Suppressor macrophage treated with lipopolysaccharide for 4 hours (primary cell): ENCODE data around the gene CCNF.

Experiments
- DNase-seq: peaks from one replicate; pipeline ENCODE4 v3.0.0-alpha.2; 2020

CCNF gene

GRCh38 chr16:2457946-2458345, 28.7 kb downstream of the CCNF start:
- no peak for DNase-seq

DNA sequence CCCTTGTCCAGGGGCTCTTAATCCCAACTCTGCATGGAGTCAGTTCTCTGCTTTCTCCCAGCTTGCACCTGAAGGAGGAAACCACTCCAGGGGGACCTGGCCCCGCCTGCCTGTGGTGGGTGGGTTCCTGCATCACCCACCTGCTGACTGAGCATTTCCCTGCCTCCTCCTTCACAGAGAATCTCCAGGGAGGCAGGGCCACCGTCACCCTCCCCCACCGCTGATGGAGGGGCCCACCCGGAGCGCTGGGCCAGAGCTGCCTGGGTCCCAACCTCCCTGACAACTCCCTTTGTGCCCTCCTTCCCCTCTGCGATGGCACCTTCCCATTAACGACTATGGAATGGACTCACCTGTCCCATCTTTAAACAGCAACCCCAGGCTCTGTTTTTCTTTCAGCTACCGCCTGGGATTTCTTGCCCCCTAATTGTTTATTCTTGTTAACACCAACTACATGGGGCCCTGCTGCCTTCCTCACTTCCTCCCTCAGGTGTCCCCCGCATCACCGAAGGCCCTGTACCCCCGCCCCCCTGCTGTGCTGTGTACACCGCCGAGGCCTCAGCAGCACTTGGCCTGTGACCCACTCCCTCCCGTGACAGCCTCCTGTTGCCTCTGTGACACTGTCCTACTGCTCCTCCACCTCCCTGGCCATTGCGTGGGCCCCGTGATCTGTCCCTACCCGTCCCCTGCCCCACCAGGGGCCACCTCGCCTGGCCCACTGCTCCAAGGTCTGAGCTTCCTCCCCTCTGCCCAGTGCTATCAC, 29.8 kb downstream of the CCNF start:
- no peak for DNase-seq

DNA sequence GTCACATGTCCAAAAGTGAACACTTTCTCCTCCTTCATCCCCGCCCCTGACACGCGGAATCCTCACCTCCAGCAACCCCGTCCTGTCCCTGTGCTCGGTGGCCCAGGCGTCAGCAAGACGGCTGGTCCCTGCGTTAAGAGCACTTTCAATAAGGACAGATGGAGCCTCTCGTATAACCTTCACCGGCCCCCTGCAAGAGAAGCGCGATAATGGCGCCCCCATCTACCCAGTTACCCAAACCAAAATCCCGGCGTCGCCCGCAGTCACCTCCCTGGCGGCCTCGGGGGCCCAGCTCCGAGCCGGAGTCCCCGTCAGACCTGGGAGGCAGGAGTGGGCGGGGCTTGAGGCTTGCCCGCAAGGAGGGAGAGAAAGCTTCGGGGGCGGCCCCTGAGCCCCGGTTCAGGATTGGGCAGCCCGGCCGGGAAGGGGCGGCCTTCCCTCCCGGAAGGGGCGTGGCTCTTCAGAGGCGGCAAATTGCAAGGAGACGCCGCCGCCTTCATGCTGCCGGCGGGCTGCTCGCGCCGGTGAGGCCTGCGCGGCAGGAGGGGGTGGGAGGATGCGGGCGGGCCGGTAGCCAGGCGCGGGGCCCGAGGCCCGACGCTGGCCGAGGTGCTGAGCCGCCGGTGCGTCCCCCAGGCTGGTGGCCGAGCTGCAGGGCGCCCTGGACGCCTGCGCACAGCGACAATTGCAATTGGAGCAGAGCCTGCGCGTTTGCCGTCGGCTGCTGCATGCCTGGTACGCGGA, 30.6 kb downstream of the CCNF start, which contains the start of gene TEDC2:
Gene TEDC2, plus strand, starts transcription at position 463 of the 744 bp plus-strand sequence. Its CDS starts 36 bp downstream, at position 499.
- peak; percentile 96 for DNase-seq

DNA sequence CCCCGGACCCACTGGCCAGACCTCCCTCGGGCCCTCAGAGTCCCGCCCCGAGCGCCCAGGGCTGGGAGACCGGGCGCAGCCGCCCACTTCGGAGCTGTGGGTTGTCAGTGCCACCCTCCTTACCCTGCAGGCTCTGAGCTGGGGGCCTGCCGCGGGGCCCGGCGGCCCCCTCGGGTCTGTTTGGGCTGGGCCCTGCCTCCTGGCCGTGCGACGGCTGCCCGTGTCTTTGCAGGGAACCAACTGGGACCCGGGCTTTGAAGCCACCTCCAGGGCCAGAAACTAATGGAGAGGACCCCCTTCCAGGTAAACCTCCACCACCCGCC, 31.1 kb downstream of the CCNF start:
- no peak for DNase-seq

- DNase-seq = no peak
These were observed 31.7 kb downstream of the CCNF start for GRCh38 chr16:2460916-2461315.

- no peak for DNase-seq
These were observed 33.0 kb downstream of the CCNF start for GRCh38 chr16:2462031-2462866.

DNA sequence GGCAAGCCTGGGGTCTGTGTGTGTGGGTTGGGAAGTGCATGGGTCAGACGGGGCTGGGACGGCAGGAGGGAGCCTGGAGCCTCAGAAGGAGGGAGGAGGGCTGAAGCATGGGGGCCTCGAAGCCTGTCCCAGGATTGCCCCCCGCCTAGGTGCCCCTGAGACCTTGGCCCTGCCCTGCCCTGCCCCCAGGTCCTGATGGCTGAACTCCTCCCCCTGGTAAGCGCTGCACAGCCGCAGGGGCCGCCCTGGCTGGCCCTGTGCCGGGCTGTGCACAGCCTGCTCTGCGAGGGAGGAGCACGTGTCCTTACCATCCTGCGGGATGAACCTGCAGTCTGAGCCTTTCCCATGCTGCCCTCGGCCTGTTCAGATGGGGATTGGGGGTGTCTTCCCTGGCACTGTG, 35.1 kb downstream of the CCNF start:
- no peak for DNase-seq

- no peak for DNase-seq
These were observed 36.6 kb downstream of the CCNF start for GRCh38 chr16:2465653-2466415.

- DNase-seq = no peak
These were observed 37.6 kb downstream of the CCNF start for GRCh38 chr16:2466667-2467527.

DNA sequence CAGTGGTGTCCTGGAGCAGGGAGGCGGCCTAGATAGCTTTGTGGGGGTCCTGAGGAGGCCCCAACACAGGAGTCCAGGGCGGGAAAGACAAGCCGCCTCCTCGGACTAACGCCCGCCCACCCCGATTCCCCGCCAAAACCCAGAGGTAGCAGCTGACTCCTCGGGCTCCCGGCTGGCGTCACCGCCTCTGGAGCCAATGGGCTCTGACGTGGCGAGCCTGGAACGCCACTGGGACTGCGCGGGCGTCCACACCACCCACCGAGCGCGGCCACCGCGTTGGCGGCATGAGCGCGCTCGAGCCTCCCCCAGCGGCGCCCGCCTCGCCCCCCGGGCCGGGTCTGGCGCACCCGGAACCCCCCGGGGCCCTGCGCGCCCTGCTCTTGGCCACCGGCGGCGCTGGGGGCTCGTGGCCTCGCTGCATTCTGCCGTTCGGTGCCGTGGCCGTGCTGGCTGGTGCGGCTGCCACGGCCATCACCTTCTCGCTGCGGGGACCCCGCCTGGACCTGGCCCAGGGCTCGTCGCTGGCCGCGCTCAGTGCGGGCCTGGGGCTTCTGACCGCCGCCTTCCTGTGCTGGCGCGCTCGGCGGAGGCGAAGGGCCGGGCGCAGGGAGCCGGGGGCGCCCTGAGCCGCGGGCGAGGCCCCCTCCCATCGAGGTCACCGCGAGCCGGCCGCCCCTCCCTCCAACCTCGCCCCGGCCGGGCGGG, 38.4 kb downstream of the CCNF start:
- DNase-seq = peak; percentile 44

- DNase-seq = no peak
These were observed 39.0 kb downstream of the CCNF start for GRCh38 chr16:2468233-2468724.

GRCh38 chr16:2468725-2469398, 39.6 kb downstream of the CCNF start:
- no peak for DNase-seq

DNA sequence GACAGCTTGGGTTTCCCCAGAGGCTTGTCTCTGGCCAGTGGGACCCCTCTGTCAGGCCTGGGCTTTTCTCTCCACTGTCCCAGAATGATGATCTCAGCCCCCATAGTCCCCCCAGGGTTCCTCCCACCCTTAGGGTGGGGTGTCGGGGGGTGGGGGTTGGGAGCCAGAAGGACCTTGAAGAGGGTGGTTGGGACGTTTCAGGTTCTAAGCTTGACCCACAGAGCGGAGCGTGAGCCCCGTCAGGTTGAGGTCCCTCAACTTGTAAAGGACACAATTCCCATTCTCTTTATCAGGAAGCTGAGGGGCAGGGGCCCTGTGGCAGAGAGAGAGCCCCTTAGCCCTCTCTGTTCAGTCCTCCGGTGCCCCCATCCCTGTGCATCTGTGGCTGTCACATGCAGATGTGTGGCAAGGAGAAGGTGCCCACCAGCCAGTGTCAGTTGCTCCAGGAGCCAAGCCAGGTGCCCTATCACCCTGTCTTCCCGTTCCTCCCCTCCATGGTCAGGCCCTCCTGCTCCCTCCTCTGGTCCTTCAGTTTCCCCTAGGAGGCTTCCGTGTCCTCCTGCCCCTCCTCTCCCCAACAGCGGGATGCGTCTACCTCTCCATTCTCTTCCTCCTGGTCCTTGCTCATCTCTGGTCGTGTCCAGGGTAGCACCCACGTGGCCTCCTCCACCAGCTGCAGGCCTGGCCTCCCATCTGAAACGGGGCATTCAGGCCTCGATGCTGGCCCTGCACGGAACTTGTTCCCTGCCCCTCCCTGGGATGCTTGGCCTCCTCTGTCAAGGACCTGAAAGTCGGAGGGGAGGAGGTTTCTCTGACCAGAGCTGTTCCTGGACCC, 40.4 kb downstream of the CCNF start:
- DNase-seq = no peak

DNA sequence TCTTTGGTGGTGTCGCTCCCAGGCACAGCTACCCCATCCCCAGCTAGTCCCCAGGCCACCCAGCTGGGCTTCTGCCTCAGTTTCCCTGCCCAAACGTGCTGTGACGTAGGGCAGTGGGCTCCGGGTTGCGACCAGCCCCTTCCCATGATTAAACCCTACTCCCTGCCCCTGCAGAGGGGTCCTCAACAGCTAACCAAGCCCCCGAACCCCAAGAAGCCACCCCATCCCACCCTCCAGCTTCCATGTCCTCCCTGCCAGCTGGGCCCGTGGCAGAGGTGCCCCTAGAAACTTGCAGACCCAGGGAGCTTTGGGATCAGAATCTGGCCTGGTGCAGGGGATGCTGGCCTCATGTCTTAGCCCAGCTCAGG, 41.0 kb downstream of the CCNF start:
- DNase-seq = no peak

GRCh38 chr16:2470603-2471015, 41.4 kb downstream of the CCNF start:
- DNase-seq = no peak

DNA sequence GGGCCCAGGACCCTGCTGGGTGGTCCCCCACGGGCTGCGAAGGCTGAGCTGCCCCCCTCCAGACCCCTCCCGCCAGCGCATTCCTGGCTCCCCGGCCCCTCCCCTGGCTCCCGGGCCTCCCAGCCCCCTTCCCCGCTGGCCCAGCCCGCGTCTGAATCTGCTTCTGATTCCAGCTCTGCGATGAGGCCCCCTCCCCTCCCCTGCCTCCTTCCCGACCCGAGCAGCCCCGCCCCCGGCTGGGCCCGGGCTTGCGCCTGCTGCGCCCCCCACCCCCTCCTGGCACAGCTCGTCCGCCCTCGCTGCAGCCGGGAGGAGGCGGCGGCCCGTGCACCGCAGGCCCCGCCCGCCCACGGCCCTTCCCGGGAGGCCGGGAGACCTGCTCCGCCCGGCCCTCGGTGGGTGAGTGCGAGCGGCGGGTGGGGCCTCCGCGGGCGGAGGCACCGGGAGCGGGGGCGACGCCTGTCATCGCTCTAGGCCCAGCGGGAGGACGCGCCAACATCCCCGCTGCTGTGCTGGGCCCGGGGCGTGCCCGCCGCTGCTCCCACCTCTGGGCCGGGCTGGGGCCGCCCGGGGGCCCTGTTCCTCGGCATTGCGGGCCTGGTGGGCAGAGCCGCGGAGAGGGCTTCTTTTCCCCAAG, 41.9 kb downstream of the CCNF start, which contains the start of gene NTN3:
Gene NTN3, plus strand, starts transcription at position 282 of the 637 bp plus-strand sequence. CDS start 405 bp downstream, outside the sequence.
- no peak for DNase-seq

GRCh38 chr16:2471653-2472487, 42.6 kb downstream of the CCNF start:
- DNase-seq = no peak

DNA sequence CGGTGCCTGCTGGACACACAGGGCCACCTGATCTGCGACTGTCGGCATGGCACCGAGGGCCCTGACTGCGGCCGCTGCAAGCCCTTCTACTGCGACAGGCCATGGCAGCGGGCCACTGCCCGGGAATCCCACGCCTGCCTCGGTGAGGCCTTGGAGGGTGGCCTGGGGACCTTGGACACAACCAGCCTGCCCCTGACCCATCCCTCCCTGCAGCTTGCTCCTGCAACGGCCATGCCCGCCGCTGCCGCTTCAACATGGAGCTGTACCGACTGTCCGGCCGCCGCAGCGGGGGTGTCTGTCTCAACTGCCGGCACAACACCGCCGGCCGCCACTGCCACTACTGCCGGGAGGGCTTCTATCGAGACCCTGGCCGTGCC, 43.2 kb downstream of the CCNF start:
- no peak for DNase-seq
